Effector memory CD8-positive, alpha-beta T cell (primary cell): ENCODE data around the gene CMTM8.

Source experiments
- ATAC-seq: fragments of 150-1000 bp; cut with Tn5 transposase; replicated peaks from 2 replicates; pipeline ENCODE4 v1.10.0; 2021; ENCODE audit warnings: mild to moderate bottlenecking, moderate library complexity
- DNase-seq, 3 experiments: peaks; one replicate each; pipeline ENCODE4 v3.0.0; 2021
- H3K27ac Mint-ChIP-seq, 2 donors: one replicate each; pipeline ENCODE4 v1.8.0; 2022; ENCODE audit warnings: mild to moderate bottlenecking in 2 of 2, mixed read lengths in 2 of 2, moderate library complexity in 2 of 2
- H3K27me3 Mint-ChIP-seq, 2 donors: one replicate each; pipeline ENCODE4 v1.8.0; 2022; ENCODE audit warnings: mixed read lengths in 2 of 2
- H3K36me3 Mint-ChIP-seq: one replicate; pipeline ENCODE4 v1.8.0; 2022; ENCODE audit warnings: mild to moderate bottlenecking, moderate library complexity, mixed read lengths; ENCODE audit not compliant: insufficient read depth
- H3K4me1 Mint-ChIP-seq, 2 donors: one replicate each; pipeline ENCODE4 v1.8.0; 2022; ENCODE audit warnings: low read depth in 2 of 2, mixed read lengths in 2 of 2
- H3K4me3 Mint-ChIP-seq, 2 donors: one replicate each; pipeline ENCODE4 v1.8.0; 2022; ENCODE audit warnings: mild to moderate bottlenecking in 2 of 2, mixed read lengths in 2 of 2, moderate library complexity in 2 of 2
- H3K9me3 Mint-ChIP-seq, 2 donors: one replicate each; pipeline ENCODE4 v1.8.0; 2022; ENCODE audit warnings: mixed read lengths in 2 of 2

Gene CMTM8

GRCh38 chr3:32323604-32324003 is 85.1 kb downstream of the CMTM8 start:
- no peak overlapping the region for H3K27ac Mint-ChIP-seq
- H3K4me3 Mint-ChIP-seq, result no peak overlapping the region
- H3K9me3 Mint-ChIP-seq, result no peaks in the 10 kb centered on the region
- ATAC-seq (no peak), DNase-seq (no peak)
- H3K36me3 Mint-ChIP-seq, result no peaks in the 10 kb centered on the region
- H3K27me3 Mint-ChIP-seq, result no peaks in the 10 kb centered on the region
- no peaks in the 10 kb centered on the region for H3K4me1 Mint-ChIP-seq

DNA sequence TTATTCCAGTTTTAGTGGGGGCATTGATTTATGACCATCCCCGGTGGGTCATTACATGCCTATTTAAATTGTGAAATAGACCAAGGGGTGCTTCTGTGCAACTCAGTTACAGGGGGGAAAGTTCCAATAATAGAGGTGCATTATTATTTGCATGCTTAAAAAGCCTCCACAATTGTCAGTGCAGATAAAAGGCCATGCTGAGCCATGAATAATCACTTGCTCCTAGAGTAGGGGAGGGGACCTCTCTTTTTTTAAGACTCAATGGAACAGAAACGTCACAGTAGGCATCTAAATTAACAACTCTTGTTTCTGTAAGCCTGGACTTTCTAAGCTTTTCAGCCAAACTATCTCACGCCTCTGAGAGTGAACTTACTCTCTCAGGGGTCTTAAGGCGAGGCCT is 86.7 kb downstream of the CMTM8 start:
- no peak overlapping the region for H3K4me3 Mint-ChIP-seq
- no peaks in the 10 kb centered on the region for H3K36me3 Mint-ChIP-seq
- no peaks in the 10 kb centered on the region for H3K9me3 Mint-ChIP-seq
- H3K27me3 Mint-ChIP-seq, result no peaks in the 10 kb centered on the region
- ATAC-seq (no peak), DNase-seq (no peak)
- no peaks in the 10 kb centered on the region for H3K4me1 Mint-ChIP-seq
- H3K27ac Mint-ChIP-seq, result no peak overlapping the region

DNA sequence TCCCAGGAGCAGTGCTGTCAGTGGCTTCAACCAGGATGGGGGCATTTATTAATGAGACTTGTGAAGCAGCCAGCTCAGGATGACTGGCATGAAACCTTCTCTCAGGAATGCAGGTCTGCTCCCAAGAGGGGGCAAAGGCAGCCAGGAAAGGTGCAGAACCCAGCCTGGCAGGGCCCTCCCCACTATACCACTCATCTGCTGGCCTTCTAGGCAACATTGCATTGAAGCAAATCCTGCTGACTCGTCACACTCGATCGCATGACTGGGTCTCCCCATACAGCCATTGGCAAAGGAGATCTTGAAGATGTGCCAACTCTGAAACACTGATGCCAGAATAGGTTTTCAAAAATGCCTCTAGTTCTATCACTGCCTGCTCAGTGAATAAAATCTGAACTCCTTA is 87.4 kb downstream of the CMTM8 start:
- ATAC-seq, result no peak
- H3K27ac Mint-ChIP-seq, result no peak overlapping the region
- DNase-seq, result no peak
- H3K4me1 Mint-ChIP-seq, result no peaks in the 10 kb centered on the region
- H3K36me3 Mint-ChIP-seq, result no peaks in the 10 kb centered on the region
- H3K4me3 Mint-ChIP-seq, result no peak overlapping the region
- no peaks in the 10 kb centered on the region for H3K9me3 Mint-ChIP-seq
- no peaks in the 10 kb centered on the region for H3K27me3 Mint-ChIP-seq

- Mint-ChIP-seq H3K27me3 (no peaks in the 10 kb centered on the region), H3K4me3 (no peak overlapping the region), H3K27ac (no peak overlapping the region), H3K9me3 (no peaks in the 10 kb centered on the region), H3K36me3 (no peaks in the 10 kb centered on the region), H3K4me1 (peaks cover 0 to 3% of the 10 kb centered on the region in 2 donors)
- ATAC-seq, result no peak
- no peak for DNase-seq
These were observed 88.3 kb downstream of the CMTM8 start for GRCh38 chr3:32326795-32327194.

- DNase-seq (peak; percentile 14 to 19 (median 17)), ATAC-seq (peak; percentile 68)
- H3K36me3 Mint-ChIP-seq, result no peaks in the 10 kb centered on the region
- no peaks in the 10 kb centered on the region for H3K27me3 Mint-ChIP-seq
- H3K9me3 Mint-ChIP-seq, result no peaks in the 10 kb centered on the region
- H3K27ac Mint-ChIP-seq, result no peak overlapping the region
- no peak overlapping the region for H3K4me3 Mint-ChIP-seq
- peaks cover 0 to 14% of the 10 kb centered on the region in 2 donors for H3K4me1 Mint-ChIP-seq
These were observed 96.2 kb downstream of the CMTM8 start for GRCh38 chr3:32334675-32335074.

- Mint-ChIP-seq H3K27me3 (no peaks in the 10 kb centered on the region), H3K9me3 (no peaks in the 10 kb centered on the region), H3K4me3 (no peak overlapping the region), H3K27ac (no peak overlapping the region), H3K36me3 (no peaks in the 10 kb centered on the region), H3K4me1 (peaks cover 0 to 14% of the 10 kb centered on the region in 2 donors)
- ATAC-seq (no peak), DNase-seq (no peak)
These were observed 97.1 kb downstream of the CMTM8 start for GRCh38 chr3:32335365-32336112.

DNA sequence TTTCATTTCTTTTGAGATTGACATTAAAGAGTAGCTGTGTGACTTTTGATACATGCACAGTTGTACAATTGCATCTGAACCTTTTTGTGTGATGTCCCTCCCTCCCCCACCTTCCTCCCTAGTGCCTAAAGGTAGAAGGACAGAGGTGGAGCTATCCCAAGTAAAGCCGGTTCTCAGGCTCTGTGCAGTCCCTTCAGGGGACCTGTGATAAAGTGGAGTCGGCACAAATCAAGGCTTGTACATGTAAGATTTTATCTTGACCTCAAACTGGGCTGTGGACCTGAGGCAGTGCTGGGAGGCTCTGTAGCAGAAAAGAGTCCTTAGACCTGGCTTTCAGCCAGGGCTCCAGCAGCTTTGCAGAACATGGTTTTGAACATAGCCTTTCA is 97.6 kb downstream of the CMTM8 start:
- H3K4me3 Mint-ChIP-seq, result no peak overlapping the region
- peaks cover 0 to 14% of the 10 kb centered on the region in 2 donors for H3K4me1 Mint-ChIP-seq
- no peaks in the 10 kb centered on the region for H3K9me3 Mint-ChIP-seq
- ATAC-seq, result no peak
- H3K27me3 Mint-ChIP-seq, result no peaks in the 10 kb centered on the region
- no peak for DNase-seq
- no peak overlapping the region for H3K27ac Mint-ChIP-seq
- H3K36me3 Mint-ChIP-seq, result no peaks in the 10 kb centered on the region

DNA sequence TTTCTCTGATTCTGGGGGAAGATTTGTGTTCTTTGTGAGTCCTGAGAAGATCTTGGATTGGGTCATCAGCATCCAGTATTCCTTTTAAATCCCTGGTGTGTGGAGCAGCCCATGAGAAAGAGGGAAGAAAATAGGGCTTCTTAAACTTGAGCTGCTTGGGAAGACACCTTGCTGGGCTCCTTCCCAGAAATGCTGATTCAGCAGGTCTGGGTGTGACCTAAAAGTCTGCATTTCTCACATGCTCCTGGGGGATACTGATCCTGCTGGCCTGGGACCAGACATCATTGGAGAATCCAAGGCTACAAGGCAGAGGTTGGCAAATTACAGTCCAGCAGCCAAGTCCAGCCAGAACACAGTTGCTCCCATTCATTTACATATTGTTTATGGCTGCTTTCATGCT is 99.0 kb downstream of the CMTM8 start:
- no peaks in the 10 kb centered on the region for H3K9me3 Mint-ChIP-seq
- DNase-seq (no peak), ATAC-seq (no peak)
- H3K36me3 Mint-ChIP-seq, result no peaks in the 10 kb centered on the region
- peaks cover 0 to 5% of the 10 kb centered on the region in 2 donors for H3K4me1 Mint-ChIP-seq
- no peaks in the 10 kb centered on the region for H3K27me3 Mint-ChIP-seq
- no peak overlapping the region for H3K4me3 Mint-ChIP-seq
- H3K27ac Mint-ChIP-seq, result no peak overlapping the region

GRCh38 chr3:32340039-32340438 is 101.6 kb downstream of the CMTM8 start:
- no peaks in the 10 kb centered on the region for H3K36me3 Mint-ChIP-seq
- no peaks in the 10 kb centered on the region for H3K9me3 Mint-ChIP-seq
- H3K4me3 Mint-ChIP-seq, result no peak overlapping the region
- peaks cover 0 to 2% of the 10 kb centered on the region in 2 donors for H3K4me1 Mint-ChIP-seq
- DNase-seq (peak in 2 of 3 experiments; percentile 6 to 8), ATAC-seq (peak; percentile 59)
- H3K27ac Mint-ChIP-seq, result no peak overlapping the region
- H3K27me3 Mint-ChIP-seq, result no peaks in the 10 kb centered on the region

GRCh38 chr3:32340611-32341365 is 102.3 kb downstream of the CMTM8 start:
- no peaks in the 10 kb centered on the region for H3K36me3 Mint-ChIP-seq
- H3K9me3 Mint-ChIP-seq, result no peaks in the 10 kb centered on the region
- DNase-seq (no peak), ATAC-seq (no peak)
- no peaks in the 10 kb centered on the region for H3K4me1 Mint-ChIP-seq
- no peak overlapping the region for H3K27ac Mint-ChIP-seq
- no peak overlapping the region for H3K4me3 Mint-ChIP-seq
- H3K27me3 Mint-ChIP-seq, result no peaks in the 10 kb centered on the region

DNA sequence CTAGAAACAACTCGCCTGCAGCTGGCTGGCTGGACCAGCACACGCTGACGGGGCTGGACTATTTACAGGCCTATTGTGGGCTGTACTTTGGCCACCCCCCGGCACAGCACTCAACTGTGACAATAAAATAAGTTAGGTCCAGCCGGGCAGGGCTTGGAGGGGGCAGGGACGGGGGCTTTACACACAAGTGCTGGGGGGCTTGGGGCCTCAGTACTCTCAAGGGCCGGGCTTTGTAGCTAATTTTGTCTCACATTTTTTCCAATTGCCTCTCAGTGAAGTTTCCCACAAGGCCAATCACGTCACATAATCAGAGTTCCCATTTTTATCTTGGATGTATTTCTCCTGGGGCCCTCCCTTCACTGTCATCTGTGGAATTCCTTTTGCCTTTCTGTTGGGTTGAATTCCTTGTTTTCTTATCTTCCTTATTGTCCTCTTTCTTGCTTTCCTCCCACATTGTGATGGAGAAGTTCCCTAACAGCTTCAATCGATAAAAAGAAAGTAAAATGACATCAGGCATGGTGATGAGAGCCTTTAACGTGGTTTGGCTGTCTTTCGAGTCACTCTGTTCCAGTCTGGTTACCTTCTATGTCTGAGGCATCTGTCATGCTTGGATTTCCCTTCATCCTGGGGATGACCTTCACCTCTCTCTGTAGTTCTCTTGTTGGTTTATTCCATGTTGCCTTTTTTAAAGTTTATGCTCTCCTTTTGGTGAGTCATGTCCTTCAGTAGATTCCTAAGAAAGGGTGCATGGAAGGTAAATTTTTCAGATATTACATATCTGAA is 109.1 kb downstream of the CMTM8 start:
- DNase-seq, result no peak
- no peaks in the 10 kb centered on the region for H3K9me3 Mint-ChIP-seq
- H3K4me3 Mint-ChIP-seq, result no peak overlapping the region
- H3K4me1 Mint-ChIP-seq, result peaks cover 0 to 3% of the 10 kb centered on the region in 2 donors
- ATAC-seq, result no peak
- H3K27me3 Mint-ChIP-seq, result no peaks in the 10 kb centered on the region
- no peaks in the 10 kb centered on the region for H3K36me3 Mint-ChIP-seq
- no peak overlapping the region for H3K27ac Mint-ChIP-seq

DNA sequence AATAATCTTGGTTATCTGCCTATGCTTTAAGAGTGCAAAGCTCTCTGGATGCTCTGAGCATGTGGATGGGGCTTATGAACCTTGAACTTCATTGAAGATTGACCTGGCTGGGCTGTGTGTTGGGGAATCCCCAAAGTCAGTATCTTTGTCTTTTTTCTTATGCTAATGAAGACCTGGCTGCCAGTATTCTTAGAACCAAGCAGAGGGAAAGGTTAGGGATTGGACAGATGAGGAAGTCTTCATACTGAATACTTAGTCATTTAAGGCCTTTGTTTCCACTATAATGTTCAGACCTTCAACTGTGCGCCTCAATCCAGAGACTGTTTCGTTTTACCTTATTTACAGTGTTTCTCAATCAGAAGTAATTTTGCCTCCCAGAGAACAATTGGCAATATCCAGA is 110.7 kb downstream of the CMTM8 start:
- Mint-ChIP-seq H3K4me1 (peaks cover 0 to 3% of the 10 kb centered on the region in 2 donors), H3K4me3 (no peak overlapping the region), H3K36me3 (no peaks in the 10 kb centered on the region), H3K27me3 (no peaks in the 10 kb centered on the region), H3K9me3 (no peaks in the 10 kb centered on the region), H3K27ac (no peak overlapping the region)
- no peak for ATAC-seq
- no peak for DNase-seq

- no peak overlapping the region for H3K27ac Mint-ChIP-seq
- H3K36me3 Mint-ChIP-seq, result no peaks in the 10 kb centered on the region
- ATAC-seq (no peak), DNase-seq (no peak)
- H3K9me3 Mint-ChIP-seq, result no peaks in the 10 kb centered on the region
- H3K4me1 Mint-ChIP-seq, result peaks cover 0 to 2% of the 10 kb centered on the region in 2 donors
- no peak overlapping the region for H3K4me3 Mint-ChIP-seq
- H3K27me3 Mint-ChIP-seq, result peaks cover 0 to 12% of the 10 kb centered on the region in 2 donors
These were observed 114.1 kb downstream of the CMTM8 start for GRCh38 chr3:32352563-32352962.
